Measurements from ENCODE around the gene PSMB5.

The PSMB5 gene

DNA sequence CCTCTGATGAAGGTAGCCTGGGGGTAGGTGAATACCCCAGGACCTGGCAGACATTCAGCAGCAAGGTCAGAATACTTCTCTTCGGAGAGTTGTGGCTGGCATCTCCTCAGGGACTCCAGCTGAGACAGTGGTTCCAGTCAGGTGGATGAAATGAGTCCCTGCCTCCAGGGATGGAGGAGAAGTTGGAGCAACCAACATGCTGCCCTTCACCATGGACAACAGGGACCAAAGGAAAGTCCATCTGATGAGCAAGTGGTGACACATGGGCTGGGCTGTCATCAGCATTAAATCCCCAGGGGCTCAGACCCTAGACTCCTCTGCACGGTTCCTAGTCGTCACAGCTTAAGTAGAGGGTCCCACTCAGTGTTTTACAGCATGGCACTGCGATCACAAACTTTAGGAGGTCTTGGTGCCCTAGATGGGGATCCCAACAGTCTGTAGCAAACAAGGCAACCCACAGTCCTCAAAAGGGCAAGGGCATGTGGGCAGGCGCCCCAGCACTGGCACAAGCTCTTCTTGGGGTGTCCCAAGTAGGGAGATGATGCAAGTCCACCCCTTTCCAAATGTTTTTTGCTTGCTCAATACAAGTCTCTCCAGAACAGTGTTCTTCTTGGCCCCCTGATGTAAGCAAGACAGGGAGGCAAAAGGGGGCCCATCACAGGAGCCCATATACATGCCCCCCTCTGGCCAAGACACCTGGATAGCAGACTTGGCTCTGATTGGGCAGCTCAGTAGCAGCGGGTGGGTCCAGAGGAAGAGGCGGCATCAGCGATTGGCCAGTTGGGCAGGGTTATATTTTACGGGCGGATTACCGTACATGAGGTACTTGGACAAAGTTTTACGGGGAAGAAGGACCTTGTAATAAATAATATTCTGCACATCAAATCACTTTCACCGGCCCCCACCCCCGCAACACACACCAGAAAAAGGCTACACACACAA is 33.4 kb upstream of the PSMB5 start:
- peak; percentile 20 for DNase-seq (ENCODE audit: low spot score)
- TF ChIP-seq, protein P1, sequence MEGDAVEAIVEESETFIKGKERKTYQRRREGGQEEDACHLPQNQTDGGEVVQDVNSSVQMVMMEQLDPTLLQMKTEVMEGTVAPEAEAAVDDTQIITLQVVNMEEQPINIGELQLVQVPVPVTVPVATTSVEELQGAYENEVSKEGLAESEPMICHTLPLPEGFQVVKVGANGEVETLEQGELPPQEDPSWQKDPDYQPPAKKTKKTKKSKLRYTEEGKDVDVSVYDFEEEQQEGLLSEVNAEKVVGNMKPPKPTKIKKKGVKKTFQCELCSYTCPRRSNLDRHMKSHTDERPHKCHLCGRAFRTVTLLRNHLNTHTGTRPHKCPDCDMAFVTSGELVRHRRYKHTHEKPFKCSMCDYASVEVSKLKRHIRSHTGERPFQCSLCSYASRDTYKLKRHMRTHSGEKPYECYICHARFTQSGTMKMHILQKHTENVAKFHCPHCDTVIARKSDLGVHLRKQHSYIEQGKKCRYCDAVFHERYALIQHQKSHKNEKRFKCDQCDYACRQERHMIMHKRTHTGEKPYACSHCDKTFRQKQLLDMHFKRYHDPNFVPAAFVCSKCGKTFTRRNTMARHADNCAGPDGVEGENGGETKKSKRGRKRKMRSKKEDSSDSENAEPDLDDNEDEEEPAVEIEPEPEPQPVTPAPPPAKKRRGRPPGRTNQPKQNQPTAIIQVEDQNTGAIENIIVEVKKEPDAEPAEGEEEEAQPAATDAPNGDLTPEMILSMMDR (IDR thresholded peaks at IDR 0.05; ENCODE audit: extremely low read depth, insufficient read depth, missing control alignments) = no peak
- in situ Hi-C loops (cut with MboI; ENCODE audit: low pct_unique_long_range_greater_than_20kb, low sequenced_read_pairs, unreplicated experiment) = no loop called here

DNA sequence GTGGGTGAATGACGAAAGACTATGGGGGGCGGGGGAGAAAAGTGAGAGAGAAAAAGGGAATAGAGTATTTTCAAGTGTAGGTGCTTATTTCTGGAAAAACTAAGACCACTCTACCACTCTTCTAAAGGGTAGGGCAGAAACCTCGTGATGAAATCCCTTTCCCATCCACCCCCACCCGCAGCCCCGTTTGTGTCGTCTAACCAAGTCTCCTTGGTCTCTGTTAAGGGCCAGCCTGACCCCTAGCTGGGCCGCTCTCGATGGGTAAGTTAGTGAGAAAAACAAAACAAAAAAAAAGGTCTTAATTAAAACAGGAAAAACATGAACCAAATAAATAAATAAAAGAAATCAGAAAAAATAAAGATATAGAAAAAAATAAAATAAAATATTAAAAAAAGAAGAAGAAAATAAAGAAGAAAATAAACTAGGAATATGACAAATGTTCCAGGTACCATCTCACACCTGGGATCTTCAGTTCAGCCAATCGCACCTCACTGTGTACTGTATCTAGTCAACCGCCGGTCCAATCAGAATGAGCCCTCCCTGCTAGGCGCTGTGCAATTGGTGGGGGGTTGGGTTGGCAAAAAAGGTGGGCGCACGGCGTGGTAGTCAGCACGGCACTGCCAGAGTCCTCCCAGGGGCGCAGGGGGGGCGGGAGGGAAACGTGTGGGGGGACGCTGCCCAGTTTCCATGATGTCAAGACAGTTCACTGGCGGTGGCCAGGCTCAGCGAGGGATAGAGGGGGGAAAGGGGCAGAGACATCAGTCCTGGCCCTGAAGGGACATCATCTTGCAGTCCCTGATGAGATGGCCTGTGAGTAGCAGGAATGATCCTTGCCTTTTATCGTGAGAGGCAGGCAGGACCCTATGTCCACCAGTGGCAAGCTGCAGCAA is 32.4 kb upstream of the PSMB5 start:
- DNase-seq (ENCODE audit: low spot score) = peak; percentile 7
- in situ Hi-C loops (cut with MboI; ENCODE audit: low pct_unique_long_range_greater_than_20kb, low sequenced_read_pairs, unreplicated experiment) = no loop called here
- TF ChIP-seq, protein P1 (IDR thresholded peaks at IDR 0.05; ENCODE audit: extremely low read depth, insufficient read depth, missing control alignments) = no peak

DNA sequence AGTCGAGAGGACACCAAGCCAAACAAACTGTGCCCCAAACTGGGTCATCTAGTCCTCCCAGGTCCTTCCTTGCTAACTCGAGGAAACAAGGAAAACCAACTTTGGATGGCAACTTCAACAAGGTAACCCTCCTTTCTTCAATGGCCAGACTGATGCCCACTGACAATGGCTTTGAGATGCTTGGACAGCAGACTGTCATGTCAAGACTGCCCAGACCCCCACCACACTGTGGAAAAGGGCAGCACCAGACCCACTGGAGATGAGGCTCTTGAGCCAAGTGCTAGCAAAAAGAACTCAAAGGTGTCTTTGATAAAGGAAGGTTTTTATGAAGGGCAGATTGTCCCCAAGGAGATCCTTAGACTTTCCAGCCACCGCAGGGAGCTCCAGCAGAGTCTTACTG is 31.7 kb upstream of the PSMB5 start:
- TF ChIP-seq, protein P1 (IDR thresholded peaks at IDR 0.05; ENCODE audit: extremely low read depth, insufficient read depth, missing control alignments) = no peak
- peak; percentile 4 for DNase-seq (ENCODE audit: low spot score)
- in situ Hi-C loops (cut with MboI; ENCODE audit: low pct_unique_long_range_greater_than_20kb, low sequenced_read_pairs, unreplicated experiment) = no loop called here

DNA sequence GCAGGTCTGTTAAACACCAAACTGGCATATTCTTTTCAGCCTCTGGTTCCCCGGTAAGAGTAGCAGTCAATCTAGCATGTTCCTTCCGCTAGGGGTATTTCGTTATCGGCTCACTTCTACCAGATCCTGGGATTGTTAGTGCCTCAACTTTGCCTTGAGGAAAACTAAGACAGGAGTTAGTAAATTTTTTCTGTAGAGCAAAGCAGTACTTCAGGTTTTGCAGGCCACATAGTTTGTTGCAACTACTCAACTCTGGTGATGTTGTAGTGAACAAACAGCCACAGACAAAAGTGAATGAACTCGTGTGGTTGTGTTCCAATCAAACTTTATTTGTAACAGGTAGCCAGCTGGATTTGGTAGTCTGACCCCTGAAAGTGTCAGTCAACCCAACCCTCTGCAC is 28.9 kb upstream of the PSMB5 start:
- TF ChIP-seq, protein P1 (IDR thresholded peaks at IDR 0.05; ENCODE audit: extremely low read depth, insufficient read depth, missing control alignments) = no peak
- DNase-seq (ENCODE audit: low spot score) = no peak
- in situ Hi-C loops (cut with MboI; ENCODE audit: low pct_unique_long_range_greater_than_20kb, low sequenced_read_pairs, unreplicated experiment) = no loop called here

DNA sequence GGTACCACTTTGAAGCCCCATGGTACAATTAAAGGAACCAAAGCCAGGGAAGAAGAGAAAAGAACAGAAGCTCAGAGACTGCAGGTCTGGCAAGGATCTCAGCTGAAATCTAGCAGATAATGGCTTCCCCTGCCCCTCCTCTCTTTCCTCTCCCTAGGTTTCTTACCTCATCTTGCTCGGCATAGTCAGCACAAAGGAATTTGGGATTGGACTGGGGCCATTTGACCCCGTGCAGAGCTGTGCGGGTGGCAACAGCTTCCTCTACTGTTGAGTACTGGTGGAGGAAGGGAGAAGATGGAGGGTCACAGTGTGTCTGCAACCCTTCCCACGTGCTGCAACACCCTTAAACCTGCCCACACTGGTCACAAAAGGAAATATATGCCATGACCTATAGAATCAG is 27.3 kb upstream of the PSMB5 start:
- TF ChIP-seq, protein P1 (IDR thresholded peaks at IDR 0.05; ENCODE audit: extremely low read depth, insufficient read depth, missing control alignments) = no peak
- DNase-seq (ENCODE audit: low spot score) = no peak
- in situ Hi-C loops (cut with MboI; ENCODE audit: low pct_unique_long_range_greater_than_20kb, low sequenced_read_pairs, unreplicated experiment) = no loop called here

DNA sequence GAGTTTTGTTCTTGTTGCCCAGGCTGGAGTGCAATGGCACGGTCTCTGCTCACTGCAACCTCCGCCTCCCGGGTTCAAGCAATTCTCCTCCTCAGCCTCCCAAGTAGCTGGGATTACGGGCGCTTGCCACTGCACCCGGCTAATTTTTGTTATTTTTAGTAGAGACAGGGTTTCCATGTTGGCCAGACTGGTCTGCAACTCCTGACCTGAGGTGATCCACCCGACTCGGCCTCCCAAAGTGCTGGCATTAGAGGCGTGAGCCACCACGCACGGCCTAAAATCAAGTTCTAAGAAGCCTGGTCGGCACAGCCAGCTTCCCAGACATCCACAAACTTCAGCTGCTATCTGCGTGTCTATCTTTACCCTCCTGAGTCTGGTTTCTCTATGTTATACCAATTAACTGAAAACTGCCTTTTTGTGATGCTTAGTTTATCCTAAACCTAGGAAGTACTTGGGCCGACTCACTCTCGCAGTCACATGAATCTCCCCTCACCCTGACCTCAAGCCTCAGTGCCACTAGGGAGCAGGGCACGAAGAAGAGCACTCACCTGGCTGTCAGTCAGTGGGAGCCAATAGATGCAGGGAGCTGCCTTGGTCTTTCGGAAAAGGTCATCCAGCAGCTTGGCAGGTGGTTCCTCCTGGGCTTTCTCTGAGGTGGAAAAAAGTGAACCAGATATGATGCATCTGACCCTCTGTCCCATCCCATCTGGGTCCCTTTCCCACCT is 26.0 kb upstream of the PSMB5 start:
- TF ChIP-seq, protein P1 (IDR thresholded peaks at IDR 0.05; ENCODE audit: extremely low read depth, insufficient read depth, missing control alignments) = no peak
- in situ Hi-C loops (cut with MboI; ENCODE audit: low pct_unique_long_range_greater_than_20kb, low sequenced_read_pairs, unreplicated experiment) = no loop called here
- no peak for DNase-seq (ENCODE audit: low spot score)
